ENCODE measurements around the gene HPRT1.

GRCh38 chrX:134530845-134531244 is 70.9 kb downstream of the HPRT1 start:
- TF ChIP-seq CTCF (conservative IDR thresholded peaks at IDR 0.05; ENCODE audit: low read length) (no peak), EZH2phosphoT487 (IDR thresholded peaks at IDR 0.05; ENCODE audit: borderline replicate concordance) (no peak)
